GM12878 (cell line): ENCODE measurements around the gene PHC3. TPM values are rescaled to one million over a fixed set of nuclear protein-coding genes. Genes with fewer than 3 reads are reported as not detected.

Experiments
- ATAC-seq: fragments of 200-7000 bp; cut with Tn5 transposase; 3 replicates; pipeline ENCODE4 v1.9.1; 2020; ENCODE audit warnings: mild to moderate bottlenecking, moderate library complexity
- BruUV-seq: library from RNA; stranded (reverse); fragments of 400-500 nt; replicated peaks from 2 replicates; lab custom pipeline; 2021; lab: Mats Ljungman, UMichigan
- CTCF ChIA-PET: fragments of 300-600 bp; sonication (Branson Sonifier 250); formaldehyde crosslinking; extraction: SDS; loops from one replicate; lab custom pipeline; 2021; ENCODE audit warnings: inconsistent platforms; lab: Yijun Ruan, JAX
- POLR2A ChIA-PET: fragments of 350-600 bp; formaldehyde crosslinking; extraction: SDS; loops from one replicate; lab custom pipeline; 2021; ENCODE audit warnings: inconsistent platforms; lab: Charles Lee
- RAD21 ChIA-PET: fragments of 300-600 bp; sonication (Branson Sonifier 250); formaldehyde crosslinking; loops from one replicate; lab custom pipeline; 2023; ENCODE audit warnings: antibody characterized with exemption; ENCODE audit not compliant: unreplicated experiment; lab: Charles Lee
- SMC1A ChIA-PET: fragments of 300-600 bp; sonication (Branson Sonifier 250); formaldehyde crosslinking; loops from one replicate; lab custom pipeline; 2023; ENCODE audit not compliant: unreplicated experiment, uncharacterized antibody; lab: Charles Lee
- DNase-seq: peaks from one replicate; pipeline ENCODE4 v3.0.0-alpha.2; 2011; ENCODE audit warnings: low read depth, low spot score
- FAIRE-seq: peaks from 3 replicates; lab custom pipeline; 2011; peaks lifted over from hg19 to GRCh38; lab: Jason Lieb, UNC
- H2AFZ ChIP-seq: 2 replicates; pipeline ENCODE4 v1.6.0; 2011; ENCODE audit warnings: low read depth, low read length, control low read depth; ENCODE audit not compliant: control insufficient read depth
- H3K27ac ChIP-seq: 2 replicates; pipeline ENCODE4 v1.5.1; 2011; ENCODE audit warnings: control low read depth; ENCODE audit not compliant: control insufficient read depth, insufficient read depth
- H3K27me3 ChIP-seq, 2 experiments: replicated peaks in 1 of 2; 2 replicates each; pipeline versions ENCODE4 v1.6.0 to v1.6.1; 2011; ENCODE audit warnings: low read length in 1 of 2; ENCODE audit not compliant: control insufficient read depth in 2 of 2, insufficient read depth in 2 of 2
- H3K36me3 ChIP-seq, 2 experiments: 2 replicates each; pipeline ENCODE4 v1.5.1; 2011; ENCODE audit warnings: low read length in 1 of 2; ENCODE audit not compliant: control insufficient read depth in 2 of 2, insufficient read depth in 2 of 2
- H3K4me1 ChIP-seq: 2 replicates; pipeline ENCODE4 v1.6.1; 2011; ENCODE audit warnings: mild to moderate bottlenecking, low read length, moderate library complexity, mixed read lengths; ENCODE audit not compliant: control insufficient read depth, insufficient read depth
- H3K4me2 ChIP-seq: 2 replicates; pipeline ENCODE4 v1.6.0; 2011; ENCODE audit warnings: control low read depth; ENCODE audit not compliant: control insufficient read depth, insufficient read depth
- H3K4me3 ChIP-seq: fragments of 200-600 bp; sonication (generic); 2 replicates; pipeline ENCODE4 v1.5.1; 2016
- H3K79me2 ChIP-seq: 2 replicates; pipeline ENCODE4 v1.6.0; 2011; ENCODE audit warnings: low read length; ENCODE audit not compliant: control insufficient read depth, insufficient read depth
- H3K9ac ChIP-seq: 2 replicates; pipeline ENCODE4 v1.8.0; 2011; ENCODE audit warnings: low read length, control low read depth, mixed read lengths; ENCODE audit not compliant: control insufficient read depth, insufficient read depth
- H3K9me3 ChIP-seq: replicated peaks from 3 replicates; pipeline ENCODE4 v1.5.1; 2011; ENCODE audit warnings: mild to moderate bottlenecking, low read length; ENCODE audit not compliant: control insufficient read depth, insufficient read depth
- H4K20me1 ChIP-seq: 2 replicates; pipeline ENCODE4 v1.6.0; 2011; ENCODE audit not compliant: control insufficient read depth, insufficient read depth
- CBX3 ChIP-seq: fragments of 200-600 bp; sonication (generic); IDR thresholded peaks from 2 replicates; pipeline ENCODE4 v1.6.1; 2016; ENCODE audit warnings: low read depth, borderline replicate concordance
- CBX5 ChIP-seq: sonication (generic); IDR thresholded peaks from 2 replicates; pipeline ENCODE4 v1.6.1; 2016; ENCODE audit warnings: low read depth, moderate library complexity, mild to moderate bottlenecking, inconsistent platforms
- GATAD2B ChIP-seq: fragments of 450-650 bp; conservative IDR thresholded peaks from 2 replicates; pipeline ENCODE4 v1.6.1; 2017; ENCODE audit warnings: low read depth, mild to moderate bottlenecking, moderate library complexity
- NR2F1 ChIP-seq: fragments of 450-650 bp; conservative IDR thresholded peaks from 2 replicates; pipeline ENCODE4 v1.6.1; 2017; ENCODE audit warnings: mild to moderate bottlenecking
- RUNX3 ChIP-seq: IDR thresholded peaks from 2 replicates; pipeline ENCODE4 v1.6.1; 2012; ENCODE audit warnings: low read length, inconsistent platforms
- SMARCA5 ChIP-seq: fragments of 450-650 bp; IDR thresholded peaks from 2 replicates; pipeline ENCODE4 v1.6.1; 2017; ENCODE audit warnings: mild to moderate bottlenecking
- TCF3 ChIP-seq: IDR thresholded peaks from 2 replicates; pipeline ENCODE4 v1.6.1; 2012; ENCODE audit warnings: low read depth, mild to moderate bottlenecking, low read length, borderline replicate concordance; ENCODE audit not compliant: insufficient read depth
- ZNF687 ChIP-seq: fragments of 450-650 bp; IDR thresholded peaks from 2 replicates; pipeline ENCODE4 v1.6.1; 2017; ENCODE audit warnings: mild to moderate bottlenecking, moderate library complexity
- WGBS: methylation state at CpG from one replicate; pipeline ENCODE4 v1.1.6; 2016; ENCODE audit warnings: low lambda C conversion rate; ENCODE audit not compliant: insufficient replicate concordance, insufficient coverage; ENCODE audit errors: missing lambda C conversion rate; 5-methylcytosine and 5-hydroxymethylcytosine counted together
- in situ Hi-C: fragments of 300-500 bp; cut with MboI; formaldehyde crosslinking; loops from 9 replicates; pipeline ENCODE4 v1.14.3; 2018; ENCODE audit warnings: mixed read lengths
- intact Hi-C: fragments of 100-400 bp; cut with micrococcal nuclease; formaldehyde crosslinking; loops from one replicate; pipeline ENCODE4 v1.14.2; 2022; ENCODE audit not compliant: unreplicated experiment
- polyA plus RNA-seq, 11 experiments: library from polyadenylated mRNA; depleted of rRNA in 4 of 11; unstranded in 6 of 11; stranded (reverse) in 5 of 11; fragments of >200 nt; fragmentation: Nextera tagmentation in 4 of 11; fragmentation: Illumina TruSeq in 1 of 11; extraction: Ambion mirVana in 4 of 11; extraction: Trizol in 1 of 11; gene quantifications; 1 replicate in 1 of 11; 2 replicates in 10 of 11; pipeline versions ENCODE4 v1.2.1 to v1.2.3, GENCODE V29; 2011 to 2016; ENCODE audit warnings: inconsistent platforms in 2 of 11, missing spikeins in 2 of 11, low read depth in 1 of 11
- total RNA-seq, 4 experiments: library from RNA; depleted of rRNA in 3 of 4; stranded (reverse); fragments of >200 nt in 3 of 4; fragmentation: Illumina TruSeq in 1 of 4; extraction: Trizol in 1 of 4; gene quantifications; 2 replicates each; pipeline versions ENCODE4 v1.2.1 to v1.2.3, GENCODE V29; 2013 to 2021
- TF ChIP-seq, protein P1 (sequence below): fragments of 450-650 bp; IDR thresholded peaks from 2 replicates; pipeline ENCODE4 v1.6.1; 2017; ENCODE audit warnings: antibody characterized with exemption, mild to moderate bottlenecking, moderate library complexity
- TF ChIP-seq, protein P2 (sequence below): IDR thresholded peaks from 2 replicates; pipeline ENCODE4 v1.6.1; 2012; ENCODE audit warnings: low read length, inconsistent platforms
- TF ChIP-seq, protein P3 (sequence below): fragments of 450-650 bp; IDR thresholded peaks from 2 replicates; pipeline ENCODE4 v1.6.1; 2016; ENCODE audit warnings: mild to moderate bottlenecking

The PHC3 gene
- total and polyA plus RNA-seq, 10 of the 15 experiments (the other 5 are each of a cell fraction or from before 2014, with no cell fraction given), result 3.3 to 62.3 (median 22.1) TPM

DNA sequence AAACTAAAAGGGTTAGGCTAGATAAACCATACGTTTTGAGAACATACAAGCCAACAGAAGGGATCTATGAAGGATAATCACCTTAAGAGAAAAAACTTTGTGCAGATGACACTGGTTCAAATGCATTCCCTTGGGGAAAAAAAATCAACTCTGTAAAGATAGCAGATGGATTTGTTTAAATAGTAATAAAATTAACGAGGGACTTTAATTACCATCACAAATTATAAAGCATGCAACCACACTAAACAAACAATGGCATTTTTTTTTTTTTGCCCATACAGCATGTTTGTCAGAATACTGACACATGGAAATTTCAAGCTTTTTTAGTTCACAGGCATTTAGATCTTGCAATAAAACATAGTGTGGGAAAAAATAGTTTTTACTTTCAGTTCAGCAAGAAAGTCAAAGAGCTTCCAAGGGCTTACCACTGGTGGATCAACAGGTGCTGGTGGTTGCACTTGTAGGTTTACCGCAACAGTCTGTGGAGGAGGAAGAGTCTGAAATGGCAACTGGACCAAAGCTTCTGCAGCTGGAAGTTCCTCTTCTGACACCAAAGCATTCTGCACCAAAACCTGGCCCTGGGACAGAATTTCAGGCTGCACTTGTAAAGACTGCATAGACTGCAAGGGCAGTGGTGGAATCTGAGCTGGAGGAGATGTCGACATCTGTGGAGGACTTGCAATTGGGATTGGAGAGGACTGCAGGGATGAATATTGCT lies 53.1 kb downstream of the PHC3 start:
- peaks cover 2 to 16% of the 10 kb centered on the region in 2 experiments for H3K36me3 ChIP-seq
- 10% methylated on average over 4 of the region's 4 CpGs for WGBS
- peak overlapping the region; percentile 12 for H3K4me2 ChIP-seq
- H3K27me3 ChIP-seq, result no peaks in the 10 kb centered on the region
- H3K9ac ChIP-seq, result peak overlapping the region; percentile 55
- POLR2A ChIA-PET, result interaction anchor here (0.6 to 2.7 kb wide), 7 partner anchors 10 to 71 kb away, joined by 3 to 12 read pairs (median 3); no protein-coding TSS in a partner anchor
- H3K79me2 ChIP-seq, result peaks cover 27% of the 10 kb centered on the region
- H2AFZ ChIP-seq, result no peak overlapping the region
- H3K27ac ChIP-seq, result peak overlapping the region; percentile 94
- DNase-seq, result peak; percentile 84
- ATAC-seq, result peak; percentile 85
- CTCF ChIA-PET, result interaction anchor here (0.6 to 2.7 kb wide), 4 partner anchors 17 to 349 kb away, joined by 3 to 11 read pairs (median 4); no protein-coding TSS in a partner anchor
- in situ Hi-C loops, result no loop called here
- RAD21 ChIA-PET, result interaction anchor here (0.9 to 2.5 kb wide), 8 partner anchors 9 to 52 kb away, joined by 3 to 13 read pairs (median 7); no protein-coding TSS in a partner anchor
- peaks cover 5% of the 10 kb centered on the region for H3K9me3 ChIP-seq
- peaks cover 27% of the 10 kb centered on the region for H3K4me1 ChIP-seq
- peak; percentile 97 for FAIRE-seq
- peak overlapping the region; percentile 35 for H3K4me3 ChIP-seq
- SMC1A ChIA-PET, result interaction anchor here (0.7 to 3.3 kb wide), 17 partner anchors 9 to 160 kb away, joined by 3 to 14 read pairs (median 4); no protein-coding TSS in a partner anchor
- BruUV-seq, result no TSS peak
- no peaks in the 10 kb centered on the region for H4K20me1 ChIP-seq
- intact Hi-C loops, result loop anchor here (5.0 kb wide), 1 partner anchor 54 kb away; the partner anchor contains the start of gene PHC3
- peak; percentile 71; the same call in 1 of the 2 replicates for TF ChIP-seq CBX5
- 0 out of 2 replicates have a peak, but pooled peaks have one; percentile 50 for TF ChIP-seq GATAD2B
- TF ChIP-seq CBX3, result no peak
- TF ChIP-seq TCF3, result peak; percentile 96
- TF ChIP-seq, protein P1, sequence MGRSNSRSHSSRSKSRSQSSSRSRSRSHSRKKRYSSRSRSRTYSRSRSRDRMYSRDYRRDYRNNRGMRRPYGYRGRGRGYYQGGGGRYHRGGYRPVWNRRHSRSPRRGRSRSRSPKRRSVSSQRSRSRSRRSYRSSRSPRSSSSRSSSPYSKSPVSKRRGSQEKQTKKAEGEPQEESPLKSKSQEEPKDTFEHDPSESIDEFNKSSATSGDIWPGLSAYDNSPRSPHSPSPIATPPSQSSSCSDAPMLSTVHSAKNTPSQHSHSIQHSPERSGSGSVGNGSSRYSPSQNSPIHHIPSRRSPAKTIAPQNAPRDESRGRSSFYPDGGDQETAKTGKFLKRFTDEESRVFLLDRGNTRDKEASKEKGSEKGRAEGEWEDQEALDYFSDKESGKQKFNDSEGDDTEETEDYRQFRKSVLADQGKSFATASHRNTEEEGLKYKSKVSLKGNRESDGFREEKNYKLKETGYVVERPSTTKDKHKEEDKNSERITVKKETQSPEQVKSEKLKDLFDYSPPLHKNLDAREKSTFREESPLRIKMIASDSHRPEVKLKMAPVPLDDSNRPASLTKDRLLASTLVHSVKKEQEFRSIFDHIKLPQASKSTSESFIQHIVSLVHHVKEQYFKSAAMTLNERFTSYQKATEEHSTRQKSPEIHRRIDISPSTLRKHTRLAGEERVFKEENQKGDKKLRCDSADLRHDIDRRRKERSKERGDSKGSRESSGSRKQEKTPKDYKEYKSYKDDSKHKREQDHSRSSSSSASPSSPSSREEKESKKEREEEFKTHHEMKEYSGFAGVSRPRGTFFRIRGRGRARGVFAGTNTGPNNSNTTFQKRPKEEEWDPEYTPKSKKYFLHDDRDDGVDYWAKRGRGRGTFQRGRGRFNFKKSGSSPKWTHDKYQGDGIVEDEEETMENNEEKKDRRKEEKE, result no peak
- TF ChIP-seq, protein P2, sequence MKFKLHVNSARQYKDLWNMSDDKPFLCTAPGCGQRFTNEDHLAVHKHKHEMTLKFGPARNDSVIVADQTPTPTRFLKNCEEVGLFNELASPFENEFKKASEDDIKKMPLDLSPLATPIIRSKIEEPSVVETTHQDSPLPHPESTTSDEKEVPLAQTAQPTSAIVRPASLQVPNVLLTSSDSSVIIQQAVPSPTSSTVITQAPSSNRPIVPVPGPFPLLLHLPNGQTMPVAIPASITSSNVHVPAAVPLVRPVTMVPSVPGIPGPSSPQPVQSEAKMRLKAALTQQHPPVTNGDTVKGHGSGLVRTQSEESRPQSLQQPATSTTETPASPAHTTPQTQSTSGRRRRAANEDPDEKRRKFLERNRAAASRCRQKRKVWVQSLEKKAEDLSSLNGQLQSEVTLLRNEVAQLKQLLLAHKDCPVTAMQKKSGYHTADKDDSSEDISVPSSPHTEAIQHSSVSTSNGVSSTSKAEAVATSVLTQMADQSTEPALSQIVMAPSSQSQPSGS, result peak; percentile 95
- no peak for TF ChIP-seq NR2F1
- peak; percentile 99 for TF ChIP-seq RUNX3
- TF ChIP-seq ZNF687, result peak; percentile 38; the same call in 1 of the 2 replicates
- 0 out of 2 replicates have a peak, but pooled peaks have one; percentile 24 for TF ChIP-seq SMARCA5
- TF ChIP-seq, protein P3, sequence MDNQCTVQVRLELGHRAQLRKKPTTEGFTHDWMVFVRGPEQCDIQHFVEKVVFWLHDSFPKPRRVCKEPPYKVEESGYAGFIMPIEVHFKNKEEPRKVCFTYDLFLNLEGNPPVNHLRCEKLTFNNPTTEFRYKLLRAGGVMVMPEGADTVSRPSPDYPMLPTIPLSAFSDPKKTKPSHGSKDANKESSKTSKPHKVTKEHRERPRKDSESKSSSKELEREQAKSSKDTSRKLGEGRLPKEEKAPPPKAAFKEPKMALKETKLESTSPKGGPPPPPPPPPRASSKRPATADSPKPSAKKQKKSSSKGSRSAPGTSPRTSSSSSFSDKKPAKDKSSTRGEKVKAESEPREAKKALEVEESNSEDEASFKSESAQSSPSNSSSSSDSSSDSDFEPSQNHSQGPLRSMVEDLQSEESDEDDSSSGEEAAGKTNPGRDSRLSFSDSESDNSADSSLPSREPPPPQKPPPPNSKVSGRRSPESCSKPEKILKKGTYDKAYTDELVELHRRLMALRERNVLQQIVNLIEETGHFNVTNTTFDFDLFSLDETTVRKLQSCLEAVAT, result no peak; the same call in 1 of the 2 replicates
